IMR-90 (cell line): ENCODE results near the gene PLPPR3. TPM values are rescaled to one million over a fixed set of nuclear protein-coding genes. Genes with fewer than 3 reads are reported as not detected.

Experiments used
- ATAC-seq: fragments of 200-7000 bp; cut with Tn5 transposase; 2 replicates; pipeline ENCODE4 v1.9.1; 2020; ENCODE audit warnings: low read depth, mild to moderate bottlenecking, moderate library complexity
- BruUV-seq: library from RNA; stranded (reverse); fragments of 400-500 nt; replicated peaks from 2 replicates; lab custom pipeline; 2021; lab: Mats Ljungman, UMichigan
- CTCF ChIA-PET: fragments of 300-600 bp; formaldehyde crosslinking; extraction: SDS; loops from one replicate; lab custom pipeline; 2021; ENCODE audit warnings: antibody characterized with exemption; lab: Yijun Ruan, JAX
- POLR2A ChIA-PET: fragments of 300-600 bp; sonication (Branson Sonifier 250); formaldehyde crosslinking; loops from one replicate; lab custom pipeline; 2022; ENCODE audit warnings: antibody characterized with exemption; ENCODE audit not compliant: unreplicated experiment; lab: Charles Lee
- DNase-seq: peaks from one replicate; pipeline ENCODE4 v3.0.0; 2013
- H2AFZ ChIP-seq: replicated peaks from 2 replicates; pipeline ENCODE3; 2013; ENCODE audit warnings: low read length, mild to moderate bottlenecking; ENCODE audit not compliant: poor library complexity
- H2AK5ac ChIP-seq: 2 replicates; pipeline ENCODE4 v1.6.1; 2013; ENCODE audit warnings: low read depth, low read length, inconsistent platforms
- H2AK9ac ChIP-seq: replicated peaks from 2 replicates; pipeline ENCODE3; 2013; ENCODE audit warnings: mild to moderate bottlenecking, low read depth, low read length, moderate library complexity; ENCODE audit not compliant: poor library complexity
- H2BK120ac ChIP-seq: 2 replicates; pipeline ENCODE4 v1.6.1; 2013; ENCODE audit warnings: low read depth, low read length, inconsistent platforms
- H2BK15ac ChIP-seq: 3 replicates; pipeline ENCODE4 v1.6.1; 2013; ENCODE audit warnings: low read depth, low read length, inconsistent platforms
- H2BK20ac ChIP-seq: 2 replicates; pipeline ENCODE4 v1.6.1; 2013; ENCODE audit warnings: low read depth, mild to moderate bottlenecking, inconsistent platforms, low read length, moderate library complexity
- H2BK5ac ChIP-seq: 2 replicates; pipeline ENCODE4 v1.6.1; 2013; ENCODE audit warnings: mild to moderate bottlenecking, low read depth, low read length, inconsistent platforms; ENCODE audit not compliant: poor library complexity, severe bottlenecking
- H3K14ac ChIP-seq: replicated peaks from 2 replicates; pipeline ENCODE4 v1.6.1; 2013; ENCODE audit warnings: low read depth, low read length, inconsistent platforms
- H3K18ac ChIP-seq: 2 replicates; pipeline ENCODE4 v1.6.1; 2013; ENCODE audit warnings: low read depth, low read length, control low read depth
- H3K23ac ChIP-seq: 2 replicates; pipeline ENCODE4 v1.6.1; 2013; ENCODE audit warnings: low read depth, low read length, inconsistent platforms
- H3K27ac ChIP-seq: 2 replicates; pipeline ENCODE4 v1.5.1; 2013; ENCODE audit warnings: mild to moderate bottlenecking, control low read depth, low read length; ENCODE audit not compliant: insufficient read depth
- H3K27me3 ChIP-seq: 2 replicates; pipeline ENCODE4 v1.6.1; 2013; ENCODE audit warnings: low read length; ENCODE audit not compliant: control insufficient read depth, insufficient read depth
- H3K36me3 ChIP-seq: 2 replicates; pipeline ENCODE4 v1.6.1; 2013; ENCODE audit warnings: low read length, mixed read lengths; ENCODE audit not compliant: control insufficient read depth, insufficient read depth
- H3K4ac ChIP-seq: 2 replicates; pipeline ENCODE4 v1.6.1; 2013; ENCODE audit warnings: low read depth, low read length, inconsistent platforms
- H3K4me1 ChIP-seq: 2 replicates; pipeline ENCODE4 v1.6.1; 2013; ENCODE audit warnings: low read length, mixed read lengths; ENCODE audit not compliant: control insufficient read depth, insufficient read depth
- H3K4me2 ChIP-seq: 2 replicates; pipeline ENCODE4 v1.6.1; 2013; ENCODE audit warnings: low read depth, mild to moderate bottlenecking, control low read depth, low read length, moderate library complexity
- H3K4me3 ChIP-seq: 2 replicates; pipeline ENCODE4 v1.5.1; 2013; ENCODE audit warnings: low read depth, mild to moderate bottlenecking, control low read depth, low read length, moderate library complexity; ENCODE audit not compliant: insufficient read depth
- H3K56ac ChIP-seq: 2 replicates; pipeline ENCODE4 v1.6.1; 2013; ENCODE audit warnings: low read length, inconsistent platforms; ENCODE audit not compliant: insufficient read depth; ENCODE audit errors: extremely low read depth
- H3K79me1 ChIP-seq, 2 experiments: 2 replicates each; pipeline ENCODE4 v1.6.1; 2013; ENCODE audit warnings: low read length in 2 of 2, inconsistent platforms in 1 of 2, low read depth in 1 of 2
- H3K9ac ChIP-seq: 2 replicates; pipeline ENCODE4 v1.6.1; 2013; ENCODE audit warnings: low read depth, low read length, control low read depth
- H3K9me1 ChIP-seq: 2 replicates; pipeline ENCODE4 v1.6.1; 2013; ENCODE audit warnings: low read length, inconsistent platforms; ENCODE audit not compliant: insufficient read depth
- H3K9me3 ChIP-seq: 2 replicates; pipeline ENCODE4 v1.6.1; 2013; ENCODE audit warnings: low read length; ENCODE audit not compliant: control insufficient read depth, insufficient read depth
- H4K20me1 ChIP-seq: 2 replicates; pipeline ENCODE4 v1.6.1; 2013; ENCODE audit warnings: low read length, inconsistent platforms; ENCODE audit not compliant: insufficient read depth
- H4K5ac ChIP-seq: 2 replicates; pipeline ENCODE4 v1.6.1; 2013; ENCODE audit warnings: mild to moderate bottlenecking, low read depth, low read length, control low read depth
- H4K8ac ChIP-seq, 2 experiments: 2 replicates each; pipeline ENCODE4 v1.6.1; 2013; ENCODE audit warnings: low read depth in 2 of 2, low read length in 2 of 2, control low read depth in 1 of 2, inconsistent platforms in 1 of 2
- H4K91ac ChIP-seq: 2 replicates; pipeline ENCODE4 v1.6.1; 2013; ENCODE audit warnings: low read depth, low read length, inconsistent platforms; ENCODE audit not compliant: insufficient read depth
- BHLHE40 ChIP-seq: fragments of 150-350 bp; IDR thresholded peaks from 2 replicates; pipeline ENCODE4 v1.6.1; 2016; ENCODE audit warnings: mild to moderate bottlenecking, low read depth, low read length
- CEBPB ChIP-seq: IDR thresholded peaks from 2 replicates; pipeline ENCODE4 v1.6.1; 2012; ENCODE audit warnings: low read depth, low read length, improper control_type of control experiment
- CTCF ChIP-seq: conservative IDR thresholded peaks from 2 replicates; pipeline ENCODE4 v1.5.1; 2012; ENCODE audit warnings: mild to moderate bottlenecking, low read depth, low read length, improper control_type of control experiment
- ELK1 ChIP-seq: fragments of 150-350 bp; IDR thresholded peaks from 2 replicates; pipeline ENCODE4 v1.6.1; 2016; ENCODE audit warnings: low read depth, mild to moderate bottlenecking, low read length, moderate library complexity, borderline replicate concordance
- FOS ChIP-seq: fragments of 150-350 bp; IDR thresholded peaks from 2 replicates; pipeline ENCODE4 v1.6.1; 2016; ENCODE audit warnings: low read depth, low read length
- MAFK ChIP-seq: IDR thresholded peaks from 2 replicates; pipeline ENCODE4 v1.6.1; 2012; ENCODE audit warnings: low read depth, low read length, improper control_type of control experiment
- MAZ ChIP-seq: IDR thresholded peaks from 2 replicates; pipeline ENCODE4 v1.6.1; 2012; ENCODE audit warnings: low read depth, mild to moderate bottlenecking, low read length, improper control_type of control experiment, moderate library complexity, borderline replicate concordance
- MXI1 ChIP-seq: IDR thresholded peaks from 2 replicates; pipeline ENCODE4 v1.6.1; 2012; ENCODE audit warnings: low read depth, mild to moderate bottlenecking, low read length, moderate library complexity, borderline replicate concordance
- NFE2L2 ChIP-seq: fragments of 150-350 bp; IDR thresholded peaks from 2 replicates; pipeline ENCODE4 v1.6.1; 2016; ENCODE audit warnings: low read depth, mild to moderate bottlenecking, low read length
- POLR2A ChIP-seq: IDR thresholded peaks from 2 replicates; pipeline ENCODE4 v1.6.1; 2012; ENCODE audit warnings: mild to moderate bottlenecking, low read depth, low read length
- RAD21 ChIP-seq: IDR thresholded peaks from 2 replicates; pipeline ENCODE4 v1.6.1; 2012; ENCODE audit warnings: low read length, improper control_type of control experiment
- RCOR1 ChIP-seq: IDR thresholded peaks from 2 replicates; pipeline ENCODE4 v1.6.1; 2012; ENCODE audit warnings: mild to moderate bottlenecking, low read length, improper control_type of control experiment; ENCODE audit not compliant: insufficient replicate concordance
- SMC3 ChIP-seq: fragments of 150-350 bp; IDR thresholded peaks from 2 replicates; pipeline ENCODE4 v1.6.1; 2016; ENCODE audit warnings: low read depth, mild to moderate bottlenecking, antibody characterized with exemption, low read length, moderate library complexity
- USF2 ChIP-seq: fragments of 150-350 bp; IDR thresholded peaks from 2 replicates; pipeline ENCODE4 v1.6.1; 2017; ENCODE audit warnings: mild to moderate bottlenecking, antibody characterized with exemption, low read length, low read depth
- WGBS, 2 experiments: methylation state at CpG; one replicate each; pipeline versions ENCODE4 v1.1.5 to v1.1.7; 2013; ENCODE audit warnings: missing lambda C conversion rate in 2 of 2; ENCODE audit not compliant: insufficient read length in 1 of 2; ENCODE audit errors: extremely low coverage in 2 of 2; 5-methylcytosine and 5-hydroxymethylcytosine counted together
- dilution Hi-C: fragments of 300-500 bp; cut with HindIII; formaldehyde crosslinking; loops from one replicate; pipeline ENCODE4 v1.14.3; 2018; ENCODE audit warnings: low sequenced_read_pairs; ENCODE audit not compliant: unreplicated experiment
- in situ Hi-C: fragments of 300-500 bp; cut with MboI; formaldehyde crosslinking; loops from 3 replicates; pipeline ENCODE4 v1.14.3; 2019; ENCODE audit warnings: low sequenced_read_pairs, inconsistent platforms, mixed read lengths
- intact Hi-C: fragments of 100-400 bp; cut with micrococcal nuclease; formaldehyde crosslinking; loops from 2 replicates; pipeline ENCODE4 v1.10.0; 2022
- polyA plus RNA-seq, 3 experiments: library from polyadenylated mRNA; depleted of rRNA; stranded (reverse); fragments of >200 nt; gene quantifications; 2 replicates each; pipeline ENCODE4 v1.2.3, GENCODE V29; 2012; ENCODE audit warnings: low replicate concordance in 1 of 3
- total RNA-seq: library from RNA; depleted of rRNA; stranded (reverse); fragments of >200 nt; gene quantifications from 2 replicates; pipeline ENCODE4 v1.2.3, GENCODE V29; 2012

The PLPPR3 gene
- total and polyA plus RNA-seq, 2 of the 4 experiments (the other 2 are of a cell fraction) = 0.36 to 1.2 TPM

GRCh38 chr19:782185-782877, 39.4 kb downstream of the PLPPR3 start:
- H2AK5ac ChIP-seq = peak overlapping the region; percentile 98
- H2BK20ac ChIP-seq = peak overlapping the region; percentile 84
- peak overlapping the region; percentile 79 for H3K23ac ChIP-seq
- H2AK9ac ChIP-seq = peak overlapping the region; percentile 75
- H3K4me2 ChIP-seq = peak overlapping the region; percentile 66
- H3K9me1 ChIP-seq = peaks cover 15% of the 10 kb centered on the region
- H2BK120ac ChIP-seq = peak overlapping the region; percentile 96
- DNase-seq (peak; percentile 33), ATAC-seq (peak; percentile 69)
- peak overlapping the region; percentile 50; the same call in 1 of the 2 replicates for H3K56ac ChIP-seq
- BruUV-seq = no TSS peak
- H3K27ac ChIP-seq = peak overlapping the region; percentile 51
- no peaks in the 10 kb centered on the region for H3K27me3 ChIP-seq
- peaks cover 19% of the 10 kb centered on the region for H3K4me1 ChIP-seq
- peak overlapping the region; percentile 33 for H2BK5ac ChIP-seq
- ChIA-PET POLR2A (no interaction called here), CTCF (interaction anchor here (0.7 kb wide), 1 partner anchor 12 kb away, joined by 7 read pairs; no protein-coding TSS in a partner anchor)
- H3K4ac ChIP-seq = peak overlapping the region; percentile 98
- intact Hi-C loops = loop anchor here (2.0 kb wide), 1 partner anchor 14 kb away; the partner anchor contains the start of gene PTBP1
- no peaks in the 10 kb centered on the region for H3K36me3 ChIP-seq
- peak overlapping the region; percentile 89 for H3K18ac ChIP-seq
- H4K91ac ChIP-seq = peak overlapping the region; percentile 96
- H3K9me3 ChIP-seq = no peaks in the 10 kb centered on the region
- H4K8ac ChIP-seq = peak overlapping the region; percentile 82 to 90; a peak in 3 of 4 replicates
- H3K14ac ChIP-seq = peak overlapping the region; percentile 93
- H3K79me1 ChIP-seq = peaks cover 2 to 38% of the 10 kb centered on the region in 2 experiments; a peak in 2 of 4 replicates
- peak overlapping the region; percentile 80 for H2AFZ ChIP-seq
- peaks cover 3% of the 10 kb centered on the region; the same call in 1 of the 2 replicates for H4K20me1 ChIP-seq
- H3K4me3 ChIP-seq = no peak overlapping the region; the same call in 1 of the 2 replicates
- peak overlapping the region; percentile 91 for H4K5ac ChIP-seq
- no peak overlapping the region for H3K9ac ChIP-seq
- H2BK15ac ChIP-seq = peak overlapping the region; percentile 77; the same call in 1 of the 3 replicates
- 68% methylated on average over 9 of the region's 29 CpGs; no CpG with 5 or more reads in 1 of the 2 experiments for WGBS, 2 experiments
- in situ Hi-C loops = no loop called here
- dilution Hi-C loops = no loop called here
- TF ChIP-seq RCOR1 (no peak), ELK1 (no peak), FOS (no peak), BHLHE40 (no peak), MAZ (no peak), MAFK (no peak), RAD21 (no peak), CTCF (no peak), NFE2L2 (no peak), POLR2A (no peak), CEBPB (no peak), MXI1 (no peak), SMC3 (no peak), USF2 (no peak)
